Testis (tissue), 3 donors: Measurements from ENCODE around the gene TESMIN. TPM values are rescaled to one million over a fixed set of nuclear protein-coding genes. Genes with fewer than 3 reads are reported as not detected.
A peak's percentile ranks its signal among the peaks of the same experiment; 100 is the strongest.

Experiments used
- DNase-seq: peaks from one replicate; pipeline ENCODE4 v3.0.0-alpha.2; 2019
- H3K27ac ChIP-seq, 2 donors: fragments of 200-600 bp; sonication (generic); one replicate each; pipeline ENCODE4 v1.5.1; 2019
- H3K27me3 ChIP-seq: fragments of 200-600 bp; sonication (generic); one replicate; pipeline ENCODE4 v1.5.1; 2019
- H3K36me3 ChIP-seq: fragments of 200-600 bp; sonication (generic); one replicate; pipeline ENCODE4 v1.5.1; 2017; ENCODE audit warnings: low read depth; ENCODE audit errors: missing control alignments
- H3K4me1 ChIP-seq: fragments of 200-600 bp; sonication (generic); one replicate; pipeline ENCODE4 v1.5.1; 2019
- H3K4me3 ChIP-seq, 2 donors: fragments of 200-600 bp; sonication (generic); one replicate each; pipeline ENCODE4 v1.5.1; 2017 to 2019
- H3K9me3 ChIP-seq: fragments of 200-600 bp; sonication (generic); one replicate; pipeline ENCODE4 v1.5.1; 2017
- POLR2A ChIP-seq: fragments of 450-650 bp; IDR thresholded peaks from one replicate; pipeline ENCODE4 v1.6.1; 2017; ENCODE audit warnings: antibody characterized with exemption, mild to moderate bottlenecking, moderate library complexity
- WGBS, 2 donors: methylation state at CpG; one replicate each; pipeline ENCODE4 v1.1.5; 2018; 5-methylcytosine and 5-hydroxymethylcytosine counted together
- intact Hi-C: fragments of 100-400 bp; cut with DNase I; formaldehyde crosslinking; loops from one replicate; pipeline ENCODE4 v1.15.1; 2023; ENCODE audit warnings: low total_unique reads
- polyA plus RNA-seq: library from polyadenylated mRNA; stranded (reverse); fragments of 350-450 nt; fragmentation: Illumina TruSeq; extraction: RNeasy Lipid Tissue Mini Kit (QIAGEN cat#74804); gene quantifications from one replicate; pipeline ENCODE4 v1.2.3, GENCODE V29; 2014; ENCODE audit warnings: low read depth, low replicate concordance; ENCODE audit not compliant: insufficient read depth
- total RNA-seq, 2 donors: library from RNA; depleted of rRNA; stranded (reverse); fragments of >200 nt; gene quantifications; one replicate each; pipeline ENCODE4 v1.2.3, GENCODE V29; 2016
- TF ChIP-seq, protein P1 (sequence below), 3 experiments: fragments of 450-650 bp in 2 of 3; fragments of 200-600 bp in 1 of 3; sonication (generic) in 1 of 3; IDR thresholded peaks; one replicate each; pipeline ENCODE4 v1.5.1; 2016 to 2019; ENCODE audit warnings: antibody characterized with exemption in 3 of 3, mild to moderate bottlenecking in 2 of 3, moderate library complexity in 1 of 3

Gene TESMIN
- total and polyA plus RNA-seq, 3 donors from 2014 or later = 60.4 to 127 (median 72.2) TPM

DNA sequence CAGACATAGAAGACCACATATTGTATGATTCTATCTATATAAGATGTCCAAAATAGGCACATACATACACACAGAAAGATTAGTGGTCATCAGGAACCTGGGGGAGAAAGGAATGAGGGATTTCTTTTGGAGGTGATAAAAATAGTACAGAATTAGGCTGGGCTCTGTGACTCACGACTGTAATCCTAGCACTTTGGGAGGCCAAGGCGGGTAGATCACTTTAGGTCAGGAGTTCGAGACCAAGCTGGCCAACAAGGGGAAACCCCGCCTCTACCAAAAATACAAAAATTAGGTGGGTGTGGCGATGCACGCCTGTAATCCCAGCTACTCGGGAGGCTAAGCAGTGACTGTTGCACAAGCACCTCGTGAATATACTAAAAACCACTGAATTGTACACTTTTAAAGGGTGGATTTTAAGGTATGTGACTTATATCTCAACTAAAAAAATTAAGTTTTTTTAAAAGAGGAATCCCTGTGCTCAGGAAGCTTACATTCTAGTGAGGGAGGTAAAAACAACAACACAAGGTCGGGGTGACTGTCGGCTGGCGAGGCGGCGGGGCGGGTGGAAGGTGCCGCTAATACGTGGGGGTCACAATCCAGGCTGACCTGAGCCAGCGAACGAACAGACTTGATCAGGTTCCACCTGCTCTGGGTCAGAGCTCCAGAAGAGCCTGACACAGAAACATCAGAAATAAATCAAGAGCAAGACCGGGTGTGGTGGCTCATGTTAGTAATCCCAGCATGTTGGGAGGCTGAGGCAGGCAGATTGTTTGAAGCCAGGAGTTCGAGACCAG lies 25.3 kb upstream of the TESMIN start:
- H3K4me3 ChIP-seq = no peak overlapping the region
- no peak for DNase-seq
- peaks cover 9% of the 10 kb centered on the region for H3K4me1 ChIP-seq
- intact Hi-C loops = no loop called here
- no peaks in the 10 kb centered on the region for H3K27me3 ChIP-seq
- H3K27ac ChIP-seq = no peak overlapping the region
- WGBS, 2 donors = 86 to 88% methylated on average over 20 of the region's 20 CpGs
- TF ChIP-seq POLR2A = no peak
- TF ChIP-seq, protein P1, sequence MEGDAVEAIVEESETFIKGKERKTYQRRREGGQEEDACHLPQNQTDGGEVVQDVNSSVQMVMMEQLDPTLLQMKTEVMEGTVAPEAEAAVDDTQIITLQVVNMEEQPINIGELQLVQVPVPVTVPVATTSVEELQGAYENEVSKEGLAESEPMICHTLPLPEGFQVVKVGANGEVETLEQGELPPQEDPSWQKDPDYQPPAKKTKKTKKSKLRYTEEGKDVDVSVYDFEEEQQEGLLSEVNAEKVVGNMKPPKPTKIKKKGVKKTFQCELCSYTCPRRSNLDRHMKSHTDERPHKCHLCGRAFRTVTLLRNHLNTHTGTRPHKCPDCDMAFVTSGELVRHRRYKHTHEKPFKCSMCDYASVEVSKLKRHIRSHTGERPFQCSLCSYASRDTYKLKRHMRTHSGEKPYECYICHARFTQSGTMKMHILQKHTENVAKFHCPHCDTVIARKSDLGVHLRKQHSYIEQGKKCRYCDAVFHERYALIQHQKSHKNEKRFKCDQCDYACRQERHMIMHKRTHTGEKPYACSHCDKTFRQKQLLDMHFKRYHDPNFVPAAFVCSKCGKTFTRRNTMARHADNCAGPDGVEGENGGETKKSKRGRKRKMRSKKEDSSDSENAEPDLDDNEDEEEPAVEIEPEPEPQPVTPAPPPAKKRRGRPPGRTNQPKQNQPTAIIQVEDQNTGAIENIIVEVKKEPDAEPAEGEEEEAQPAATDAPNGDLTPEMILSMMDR (IDR thresholded peaks at IDR 0.05) = no peak
- no peaks in the 10 kb centered on the region for H3K36me3 ChIP-seq
- H3K9me3 ChIP-seq = no peaks in the 10 kb centered on the region

DNA sequence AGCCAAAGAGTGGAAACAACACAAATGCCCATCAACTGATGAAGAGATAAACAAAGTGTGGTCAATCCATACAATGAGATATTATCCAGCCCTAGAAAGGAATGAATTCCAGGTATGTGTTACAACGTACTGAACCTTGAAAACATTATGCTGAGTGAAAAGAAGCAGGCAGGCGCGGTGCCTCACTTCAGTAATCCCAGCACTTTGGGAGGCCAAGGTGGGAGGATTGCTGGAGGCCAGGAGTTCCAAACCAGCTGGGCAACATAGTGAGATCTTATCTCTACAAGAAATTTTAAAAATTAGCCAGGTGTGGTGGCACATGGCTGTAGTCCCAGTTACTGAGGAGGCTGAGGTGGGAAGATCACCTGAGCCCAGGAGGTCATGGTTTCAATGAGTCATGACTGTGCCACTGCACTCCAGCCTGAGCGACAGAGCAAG lies 24.6 kb upstream of the TESMIN start:
- TF ChIP-seq POLR2A = no peak
- no peak for DNase-seq
- Histone ChIP-seq H3K27ac (no peak overlapping the region), H3K27me3 (no peaks in the 10 kb centered on the region), H3K4me3 (no peak overlapping the region), H3K4me1 (peaks cover 9% of the 10 kb centered on the region), H3K9me3 (no peaks in the 10 kb centered on the region), H3K36me3 (no peaks in the 10 kb centered on the region)
- intact Hi-C loops = no loop called here
- WGBS, 2 donors = 92 to 95% methylated on average over 4 of the region's 4 CpGs

DNA sequence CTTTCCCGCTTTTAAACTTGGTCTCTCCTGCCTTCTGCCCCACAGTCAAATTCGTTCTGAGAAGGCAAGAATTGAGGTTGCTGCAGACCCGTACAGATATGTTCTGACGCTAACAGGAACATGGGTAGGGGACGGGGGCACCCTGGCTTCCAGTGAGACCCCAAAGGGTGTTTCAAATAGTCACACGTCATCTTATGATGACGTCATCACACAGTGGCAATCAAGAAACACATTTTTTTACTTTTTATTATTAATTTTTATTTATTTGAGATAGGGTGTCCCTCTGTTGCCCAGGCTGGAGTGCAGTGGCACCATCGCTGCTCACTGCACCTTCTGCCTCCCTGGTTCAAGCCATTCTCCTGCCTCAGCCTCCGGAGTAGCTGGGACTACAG lies 22.9 kb upstream of the TESMIN start:
- no peak for DNase-seq
- TF ChIP-seq, protein P1 (IDR thresholded peaks at IDR 0.05) = no peak
- no peak for TF ChIP-seq POLR2A
- Histone ChIP-seq H3K4me1 (peaks cover 9% of the 10 kb centered on the region), H3K27ac (no peak overlapping the region), H3K9me3 (no peaks in the 10 kb centered on the region), H3K4me3 (peak overlapping the region; percentile 22 to 44), H3K36me3 (no peaks in the 10 kb centered on the region), H3K27me3 (no peaks in the 10 kb centered on the region)
- intact Hi-C loops = no loop called here
- WGBS, 2 donors = 46 to 68% methylated on average over 9 of the region's 9 CpGs

DNA sequence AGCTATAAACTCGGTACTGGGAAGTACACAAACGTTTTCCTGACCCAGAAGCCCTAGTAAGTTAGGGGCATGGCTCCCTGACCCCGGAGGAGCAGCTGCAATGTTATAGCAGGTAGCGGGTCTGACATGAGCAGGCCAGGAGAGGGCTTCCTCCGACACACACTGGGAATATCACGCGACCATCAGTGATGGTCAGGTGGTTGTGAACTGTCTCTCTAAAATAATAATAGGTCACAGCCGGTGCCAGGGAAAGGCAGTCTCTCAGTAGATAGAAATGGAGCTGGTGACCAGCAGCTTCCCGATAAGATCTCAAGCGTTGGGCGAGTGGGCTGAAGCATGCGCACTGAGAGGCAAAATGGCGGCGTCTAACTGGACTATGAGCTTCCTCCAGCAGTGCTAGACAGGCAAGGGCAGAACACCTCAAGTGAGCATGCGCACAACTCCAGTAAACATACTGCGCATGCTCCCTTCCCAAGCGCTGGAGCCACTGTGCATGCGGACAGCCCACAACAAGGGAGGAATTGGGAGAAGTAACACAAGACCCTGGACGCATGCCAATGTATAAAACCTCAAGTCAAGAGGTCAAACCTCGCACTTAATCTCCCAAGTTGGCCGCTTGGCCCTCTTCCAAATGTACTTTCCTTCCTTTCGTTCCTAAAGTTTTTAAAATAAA lies 22.3 kb upstream of the TESMIN start:
- no peaks in the 10 kb centered on the region for H3K27me3 ChIP-seq
- no peak overlapping the region for H3K27ac ChIP-seq
- DNase-seq = peak; percentile 86
- H3K4me1 ChIP-seq = peaks cover 9% of the 10 kb centered on the region
- intact Hi-C loops = no loop called here
- H3K36me3 ChIP-seq = no peaks in the 10 kb centered on the region
- no peaks in the 10 kb centered on the region for H3K9me3 ChIP-seq
- H3K4me3 ChIP-seq = peak overlapping the region; percentile 38 to 44
- TF ChIP-seq POLR2A = no peak
- TF ChIP-seq, protein P1 (IDR thresholded peaks at IDR 0.05) = no peak
- 61% methylated on average over 22 of the region's 22 CpGs for WGBS, 2 donors

DNA sequence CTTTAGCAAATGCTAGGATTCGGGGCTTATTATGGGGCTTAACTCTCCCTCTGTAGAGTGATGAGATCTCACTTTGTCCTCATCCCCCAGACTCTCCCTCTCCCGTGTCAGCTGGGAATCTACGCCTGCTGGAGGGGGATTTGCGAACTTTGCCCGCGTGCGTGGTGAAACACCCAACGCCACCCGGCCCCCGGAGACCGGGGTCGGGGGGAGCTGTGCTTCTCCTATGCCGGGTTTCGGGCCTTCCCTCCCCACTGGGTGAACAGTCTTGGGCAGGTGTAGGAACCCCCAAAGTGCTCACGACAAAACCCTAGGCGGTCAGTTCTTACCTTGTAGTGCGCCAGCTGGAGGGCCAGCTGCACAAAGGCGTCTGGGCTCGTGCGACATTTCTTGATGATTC lies 21.6 kb upstream of the TESMIN start:
- no peaks in the 10 kb centered on the region for H3K36me3 ChIP-seq
- 71 to 84% methylated on average over 15 to 20 of the region's 20 CpGs for WGBS, 2 donors
- DNase-seq = no peak
- no peaks in the 10 kb centered on the region for H3K9me3 ChIP-seq
- intact Hi-C loops = no loop called here
- H3K27me3 ChIP-seq = no peaks in the 10 kb centered on the region
- peak overlapping the region; percentile 38 to 44 for H3K4me3 ChIP-seq
- H3K27ac ChIP-seq = no peak overlapping the region
- TF ChIP-seq POLR2A = no peak
- H3K4me1 ChIP-seq = peaks cover 6% of the 10 kb centered on the region
